PC-3 (cell line): ENCODE results near the gene ZNF407.

ENCODE experiments used
- EZH2 ChIP-seq: fragments of 300-600 bp; sonication (generic); IDR thresholded peaks from one replicate; pipeline ENCODE4 v1.6.1; 2017; ENCODE audit warnings: antibody characterized with exemption, mild to moderate bottlenecking, low read length; ENCODE audit not compliant: unreplicated experiment
- EZH2phosphoT487 ChIP-seq: fragments of 300-600 bp; sonication (generic); IDR thresholded peaks from 2 replicates; pipeline ENCODE4 v1.6.1; 2018; ENCODE audit warnings: mild to moderate bottlenecking, antibody characterized with exemption, low read length, borderline replicate concordance
- TF ChIP-seq, protein P1 (sequence below): fragments of 300-600 bp; sonication (generic); conservative IDR thresholded peaks from 2 replicates; pipeline ENCODE4 v1.5.1; 2017; ENCODE audit warnings: antibody characterized with exemption, low read depth, mild to moderate bottlenecking, low read length

DNA sequence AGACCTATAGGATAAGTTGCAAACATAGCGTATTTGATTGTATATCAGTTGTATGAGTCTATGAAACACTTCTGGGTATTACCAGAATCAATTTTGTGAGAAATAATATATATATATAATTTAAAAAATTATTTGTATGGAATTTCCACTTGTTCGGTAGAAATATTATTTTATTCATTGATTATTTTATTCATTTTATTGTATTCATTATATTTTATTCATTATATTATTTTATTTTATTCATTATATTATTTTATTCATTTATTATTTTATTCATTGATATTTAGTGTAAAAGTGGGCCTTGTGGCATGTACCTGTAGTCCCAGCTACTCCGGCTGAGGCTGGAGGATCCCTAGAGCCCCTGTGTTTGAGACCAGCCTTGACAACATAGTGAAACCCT, 268.9 kb downstream of the ZNF407 start:
- TF ChIP-seq, protein P1, sequence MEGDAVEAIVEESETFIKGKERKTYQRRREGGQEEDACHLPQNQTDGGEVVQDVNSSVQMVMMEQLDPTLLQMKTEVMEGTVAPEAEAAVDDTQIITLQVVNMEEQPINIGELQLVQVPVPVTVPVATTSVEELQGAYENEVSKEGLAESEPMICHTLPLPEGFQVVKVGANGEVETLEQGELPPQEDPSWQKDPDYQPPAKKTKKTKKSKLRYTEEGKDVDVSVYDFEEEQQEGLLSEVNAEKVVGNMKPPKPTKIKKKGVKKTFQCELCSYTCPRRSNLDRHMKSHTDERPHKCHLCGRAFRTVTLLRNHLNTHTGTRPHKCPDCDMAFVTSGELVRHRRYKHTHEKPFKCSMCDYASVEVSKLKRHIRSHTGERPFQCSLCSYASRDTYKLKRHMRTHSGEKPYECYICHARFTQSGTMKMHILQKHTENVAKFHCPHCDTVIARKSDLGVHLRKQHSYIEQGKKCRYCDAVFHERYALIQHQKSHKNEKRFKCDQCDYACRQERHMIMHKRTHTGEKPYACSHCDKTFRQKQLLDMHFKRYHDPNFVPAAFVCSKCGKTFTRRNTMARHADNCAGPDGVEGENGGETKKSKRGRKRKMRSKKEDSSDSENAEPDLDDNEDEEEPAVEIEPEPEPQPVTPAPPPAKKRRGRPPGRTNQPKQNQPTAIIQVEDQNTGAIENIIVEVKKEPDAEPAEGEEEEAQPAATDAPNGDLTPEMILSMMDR = no peak
- TF ChIP-seq EZH2 (no peak), EZH2phosphoT487 (no peak)
